ENCODE data around the gene ATG7. TPM values are rescaled to one million over a fixed set of nuclear protein-coding genes. Genes with fewer than 3 reads are reported as not detected.

ATG7 gene
- total and polyA plus RNA-seq, 2 experiments from 2014 or later, result 18.4 to 38.6 TPM

GRCh38 chr3:11420066-11420465, 147.9 kb downstream of the ATG7 start:
- 0% methylated on average over 1 of the region's 1 CpG for WGBS (ENCODE audit: low lambda C conversion rate, missing lambda C conversion rate)
- H3K9me2 ChIP-seq (replicated peaks; ENCODE audit: insufficient read depth), result no peaks in the 10 kb centered on the region
- peak overlapping the region; percentile 32 for H3K27ac ChIP-seq
- no peaks in the 10 kb centered on the region for H3K9me3 ChIP-seq (ENCODE audit: low read depth)
- H3K79me2 ChIP-seq, result no peaks in the 10 kb centered on the region
- H3K36me3 ChIP-seq (replicated peaks; ENCODE audit: insufficient read depth, low read depth), result no peaks in the 10 kb centered on the region
- H3K27me3 ChIP-seq, result no peaks in the 10 kb centered on the region
- no peak overlapping the region for H2AFZ ChIP-seq
- DNase-seq (ENCODE audit: low spot score), result no peak
- no peak overlapping the region for H3K4me2 ChIP-seq
- H3K4me1 ChIP-seq (ENCODE audit: insufficient read depth), result no peaks in the 10 kb centered on the region
- no peaks in the 10 kb centered on the region for H4K20me1 ChIP-seq (ENCODE audit: insufficient read depth, poor library complexity, severe bottlenecking)
- TF ChIP-seq EZH2 (IDR thresholded peaks at IDR 0.05; ENCODE audit: borderline replicate concordance), result no peak
- TF ChIP-seq EZH2phosphoT487 (IDR thresholded peaks at IDR 0.05; ENCODE audit: low read depth, severe bottlenecking, unreplicated experiment), result no peak
- TF ChIP-seq, protein P1, sequence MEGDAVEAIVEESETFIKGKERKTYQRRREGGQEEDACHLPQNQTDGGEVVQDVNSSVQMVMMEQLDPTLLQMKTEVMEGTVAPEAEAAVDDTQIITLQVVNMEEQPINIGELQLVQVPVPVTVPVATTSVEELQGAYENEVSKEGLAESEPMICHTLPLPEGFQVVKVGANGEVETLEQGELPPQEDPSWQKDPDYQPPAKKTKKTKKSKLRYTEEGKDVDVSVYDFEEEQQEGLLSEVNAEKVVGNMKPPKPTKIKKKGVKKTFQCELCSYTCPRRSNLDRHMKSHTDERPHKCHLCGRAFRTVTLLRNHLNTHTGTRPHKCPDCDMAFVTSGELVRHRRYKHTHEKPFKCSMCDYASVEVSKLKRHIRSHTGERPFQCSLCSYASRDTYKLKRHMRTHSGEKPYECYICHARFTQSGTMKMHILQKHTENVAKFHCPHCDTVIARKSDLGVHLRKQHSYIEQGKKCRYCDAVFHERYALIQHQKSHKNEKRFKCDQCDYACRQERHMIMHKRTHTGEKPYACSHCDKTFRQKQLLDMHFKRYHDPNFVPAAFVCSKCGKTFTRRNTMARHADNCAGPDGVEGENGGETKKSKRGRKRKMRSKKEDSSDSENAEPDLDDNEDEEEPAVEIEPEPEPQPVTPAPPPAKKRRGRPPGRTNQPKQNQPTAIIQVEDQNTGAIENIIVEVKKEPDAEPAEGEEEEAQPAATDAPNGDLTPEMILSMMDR (IDR thresholded peaks at IDR 0.05; ENCODE audit: poor library complexity), result no peak
- no peak overlapping the region for H3K4me3 ChIP-seq

DNA sequence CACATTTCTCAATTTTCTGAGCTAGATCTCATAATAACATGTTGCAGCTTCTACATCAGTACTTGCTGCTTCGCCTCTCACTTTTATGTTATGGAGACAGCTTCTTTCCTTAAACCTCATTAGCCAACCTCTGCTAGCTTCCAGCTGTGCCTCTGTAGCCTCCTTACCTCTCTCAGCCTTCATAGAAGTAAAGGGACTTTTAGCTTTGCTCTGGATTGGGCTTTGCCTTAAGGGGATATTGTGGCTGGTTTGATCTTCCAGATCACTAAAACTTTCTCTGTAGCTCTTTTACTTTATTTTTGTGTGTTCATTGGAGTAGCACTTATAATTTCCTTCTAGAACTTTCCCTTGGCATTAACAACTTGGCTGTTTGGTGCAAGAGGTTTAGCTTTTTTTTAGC, 150.1 kb downstream of the ATG7 start:
- no peaks in the 10 kb centered on the region for H3K36me3 ChIP-seq (replicated peaks; ENCODE audit: insufficient read depth, low read depth)
- WGBS (ENCODE audit: low lambda C conversion rate, missing lambda C conversion rate), result 88% methylated on average over 1 of the region's 1 CpG
- no peak overlapping the region for H3K4me2 ChIP-seq
- H4K20me1 ChIP-seq (ENCODE audit: insufficient read depth, poor library complexity, severe bottlenecking), result no peaks in the 10 kb centered on the region
- no peak for DNase-seq (ENCODE audit: low spot score)
- H3K4me1 ChIP-seq (ENCODE audit: insufficient read depth), result no peaks in the 10 kb centered on the region
- H3K79me2 ChIP-seq, result no peaks in the 10 kb centered on the region
- H3K27ac ChIP-seq, result no peak overlapping the region
- H2AFZ ChIP-seq, result no peak overlapping the region
- TF ChIP-seq EZH2phosphoT487 (IDR thresholded peaks at IDR 0.05; ENCODE audit: low read depth, severe bottlenecking, unreplicated experiment), result no peak
- TF ChIP-seq, protein P1 (IDR thresholded peaks at IDR 0.05; ENCODE audit: poor library complexity), result no peak
- TF ChIP-seq EZH2 (IDR thresholded peaks at IDR 0.05; ENCODE audit: borderline replicate concordance), result no peak
- no peaks in the 10 kb centered on the region for H3K27me3 ChIP-seq
- no peak overlapping the region for H3K4me3 ChIP-seq
- no peaks in the 10 kb centered on the region for H3K9me2 ChIP-seq (replicated peaks; ENCODE audit: insufficient read depth)
- H3K9me3 ChIP-seq (ENCODE audit: low read depth), result no peaks in the 10 kb centered on the region

DNA sequence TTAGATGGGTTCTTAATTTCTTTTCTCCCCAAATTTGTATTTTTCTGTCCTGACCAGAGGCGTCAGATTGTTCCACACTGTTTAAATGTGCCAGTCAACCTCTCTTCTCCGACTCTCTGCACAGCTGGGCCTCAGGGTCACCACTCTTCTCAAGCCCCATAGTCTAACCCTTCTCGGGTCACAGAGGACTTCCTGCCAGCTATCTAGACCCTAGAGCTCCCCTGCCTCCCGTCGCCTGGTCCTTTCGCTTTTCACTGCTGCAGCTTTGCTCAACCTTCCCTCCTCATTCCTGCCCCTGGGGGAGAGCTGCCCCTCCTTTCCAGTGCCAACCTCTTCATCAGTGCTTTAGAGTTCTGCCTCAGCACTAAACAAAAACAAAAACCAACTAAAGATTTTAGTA, 151.7 kb downstream of the ATG7 start:
- no peaks in the 10 kb centered on the region for H3K27me3 ChIP-seq
- no peaks in the 10 kb centered on the region for H3K36me3 ChIP-seq (replicated peaks; ENCODE audit: insufficient read depth, low read depth)
- no peaks in the 10 kb centered on the region for H4K20me1 ChIP-seq (ENCODE audit: insufficient read depth, poor library complexity, severe bottlenecking)
- TF ChIP-seq EZH2phosphoT487 (IDR thresholded peaks at IDR 0.05; ENCODE audit: low read depth, severe bottlenecking, unreplicated experiment) (no peak), EZH2 (IDR thresholded peaks at IDR 0.05; ENCODE audit: borderline replicate concordance) (no peak)
- TF ChIP-seq, protein P1 (IDR thresholded peaks at IDR 0.05; ENCODE audit: poor library complexity), result no peak
- H2AFZ ChIP-seq, result no peak overlapping the region
- H3K4me3 ChIP-seq, result no peak overlapping the region
- 92% methylated on average over 6 of the region's 6 CpGs for WGBS (ENCODE audit: low lambda C conversion rate, missing lambda C conversion rate)
- H3K27ac ChIP-seq, result no peak overlapping the region
- no peak for DNase-seq (ENCODE audit: low spot score)
- H3K79me2 ChIP-seq, result no peaks in the 10 kb centered on the region
- no peak overlapping the region for H3K4me2 ChIP-seq
- no peaks in the 10 kb centered on the region for H3K9me3 ChIP-seq (ENCODE audit: low read depth)
- no peaks in the 10 kb centered on the region for H3K4me1 ChIP-seq (ENCODE audit: insufficient read depth)
- no peaks in the 10 kb centered on the region for H3K9me2 ChIP-seq (replicated peaks; ENCODE audit: insufficient read depth)

- Histone ChIP-seq H3K79me2 (no peaks in the 10 kb centered on the region), H2AFZ (no peak overlapping the region), H3K27ac (no peak overlapping the region), H3K27me3 (no peaks in the 10 kb centered on the region), H3K4me1 (ENCODE audit: insufficient read depth) (no peaks in the 10 kb centered on the region), H3K9me2 (replicated peaks; ENCODE audit: insufficient read depth) (no peaks in the 10 kb centered on the region), H3K4me3 (no peak overlapping the region), H3K9me3 (ENCODE audit: low read depth) (no peaks in the 10 kb centered on the region), H3K36me3 (replicated peaks; ENCODE audit: insufficient read depth, low read depth) (no peaks in the 10 kb centered on the region), H3K4me2 (no peak overlapping the region), H4K20me1 (ENCODE audit: insufficient read depth, poor library complexity, severe bottlenecking) (no peaks in the 10 kb centered on the region)
- 96% methylated on average over 2 of the region's 2 CpGs for WGBS (ENCODE audit: low lambda C conversion rate, missing lambda C conversion rate)
- TF ChIP-seq EZH2phosphoT487 (IDR thresholded peaks at IDR 0.05; ENCODE audit: low read depth, severe bottlenecking, unreplicated experiment) (no peak), EZH2 (IDR thresholded peaks at IDR 0.05; ENCODE audit: borderline replicate concordance) (no peak)
- TF ChIP-seq, protein P1 (IDR thresholded peaks at IDR 0.05; ENCODE audit: poor library complexity), result no peak
- no peak for DNase-seq (ENCODE audit: low spot score)
Measured at GRCh38 chr3:11424277-11424676, 152.1 kb downstream of the ATG7 start.

Measured in hepatocyte (in vitro differentiated cells).